GM12878 (cell line): ENCODE results near the gene PPARA. TPM values are rescaled to one million over a fixed set of nuclear protein-coding genes. Genes with fewer than 3 reads are reported as not detected.

Experiments
- ATAC-seq: fragments of 200-7000 bp; cut with Tn5 transposase; 3 replicates; pipeline ENCODE4 v1.9.1; 2020; ENCODE audit warnings: mild to moderate bottlenecking, moderate library complexity
- BruUV-seq: library from RNA; stranded (reverse); fragments of 400-500 nt; replicated peaks from 2 replicates; lab custom pipeline; 2021; lab: Mats Ljungman, UMichigan
- CTCF ChIA-PET: fragments of 300-600 bp; sonication (Branson Sonifier 250); formaldehyde crosslinking; extraction: SDS; loops from one replicate; lab custom pipeline; 2021; ENCODE audit warnings: inconsistent platforms; lab: Yijun Ruan, JAX
- POLR2A ChIA-PET: fragments of 350-600 bp; formaldehyde crosslinking; extraction: SDS; loops from one replicate; lab custom pipeline; 2021; ENCODE audit warnings: inconsistent platforms; lab: Charles Lee
- RAD21 ChIA-PET: fragments of 300-600 bp; sonication (Branson Sonifier 250); formaldehyde crosslinking; loops from one replicate; lab custom pipeline; 2023; ENCODE audit warnings: antibody characterized with exemption; ENCODE audit not compliant: unreplicated experiment; lab: Charles Lee
- SMC1A ChIA-PET: fragments of 300-600 bp; sonication (Branson Sonifier 250); formaldehyde crosslinking; loops from one replicate; lab custom pipeline; 2023; ENCODE audit not compliant: unreplicated experiment, uncharacterized antibody; lab: Charles Lee
- DNase-seq: peaks from one replicate; pipeline ENCODE4 v3.0.0-alpha.2; 2011; ENCODE audit warnings: low read depth, low spot score
- FAIRE-seq: peaks from 3 replicates; lab custom pipeline; 2011; peaks lifted over from hg19 to GRCh38; lab: Jason Lieb, UNC
- H2AFZ ChIP-seq: 2 replicates; pipeline ENCODE4 v1.6.0; 2011; ENCODE audit warnings: low read depth, low read length, control low read depth; ENCODE audit not compliant: control insufficient read depth
- H3K27ac ChIP-seq: 2 replicates; pipeline ENCODE4 v1.5.1; 2011; ENCODE audit warnings: control low read depth; ENCODE audit not compliant: control insufficient read depth, insufficient read depth
- H3K27me3 ChIP-seq, 2 experiments: replicated peaks in 1 of 2; 2 replicates each; pipeline versions ENCODE4 v1.6.0 to v1.6.1; 2011; ENCODE audit warnings: low read length in 1 of 2; ENCODE audit not compliant: control insufficient read depth in 2 of 2, insufficient read depth in 2 of 2
- H3K36me3 ChIP-seq, 2 experiments: 2 replicates each; pipeline ENCODE4 v1.5.1; 2011; ENCODE audit warnings: low read length in 1 of 2; ENCODE audit not compliant: control insufficient read depth in 2 of 2, insufficient read depth in 2 of 2
- H3K4me1 ChIP-seq: 2 replicates; pipeline ENCODE4 v1.6.1; 2011; ENCODE audit warnings: mild to moderate bottlenecking, low read length, moderate library complexity, mixed read lengths; ENCODE audit not compliant: control insufficient read depth, insufficient read depth
- H3K4me2 ChIP-seq: 2 replicates; pipeline ENCODE4 v1.6.0; 2011; ENCODE audit warnings: control low read depth; ENCODE audit not compliant: control insufficient read depth, insufficient read depth
- H3K4me3 ChIP-seq: fragments of 200-600 bp; sonication (generic); 2 replicates; pipeline ENCODE4 v1.5.1; 2016
- H3K79me2 ChIP-seq: 2 replicates; pipeline ENCODE4 v1.6.0; 2011; ENCODE audit warnings: low read length; ENCODE audit not compliant: control insufficient read depth, insufficient read depth
- H3K9ac ChIP-seq: 2 replicates; pipeline ENCODE4 v1.8.0; 2011; ENCODE audit warnings: low read length, control low read depth, mixed read lengths; ENCODE audit not compliant: control insufficient read depth, insufficient read depth
- H3K9me3 ChIP-seq: replicated peaks from 3 replicates; pipeline ENCODE4 v1.5.1; 2011; ENCODE audit warnings: mild to moderate bottlenecking, low read length; ENCODE audit not compliant: control insufficient read depth, insufficient read depth
- H4K20me1 ChIP-seq: 2 replicates; pipeline ENCODE4 v1.6.0; 2011; ENCODE audit not compliant: control insufficient read depth, insufficient read depth
- BHLHE40 ChIP-seq, 2 experiments: fragments of 450-650 bp in 1 of 2; IDR thresholded peaks; 2 replicates each; pipeline ENCODE4 v1.6.1; 2011 to 2017; ENCODE audit warnings: low read depth in 2 of 2, borderline replicate concordance in 1 of 2, improper control_type of control experiment in 1 of 2, low read length in 1 of 2, mild to moderate bottlenecking in 1 of 2
- CHD2 ChIP-seq: IDR thresholded peaks from 2 replicates; pipeline ENCODE4 v1.6.1; 2011; ENCODE audit warnings: low read depth, low read length, improper control_type of control experiment, borderline replicate concordance
- E2F4 ChIP-seq: IDR thresholded peaks from 2 replicates; pipeline ENCODE4 v1.6.1; 2012; ENCODE audit warnings: low read depth, low read length, improper control_type of control experiment
- ESRRA ChIP-seq: IDR thresholded peaks from 2 replicates; pipeline ENCODE4 v1.6.1; 2012; ENCODE audit warnings: mild to moderate bottlenecking, low read length, improper control_type of control experiment
- GABPA ChIP-seq: IDR thresholded peaks from 2 replicates; pipeline ENCODE4 v1.6.1; 2014; ENCODE audit warnings: antibody characterized with exemption, low read depth, mild to moderate bottlenecking, inconsistent platforms
- HSF1 ChIP-seq: fragments of 150-350 bp; IDR thresholded peaks from 2 replicates; pipeline ENCODE4 v1.6.1; 2014; ENCODE audit warnings: mild to moderate bottlenecking, low read depth, low read length
- JUND ChIP-seq: IDR thresholded peaks from 2 replicates; pipeline ENCODE4 v1.6.1; 2012; ENCODE audit warnings: low read depth, mild to moderate bottlenecking, low read length, improper control_type of control experiment, moderate library complexity
- MLLT1 ChIP-seq: fragments of 450-650 bp; IDR thresholded peaks from 2 replicates; pipeline ENCODE4 v1.6.1; 2016; ENCODE audit warnings: mild to moderate bottlenecking
- NFXL1 ChIP-seq: fragments of 450-650 bp; IDR thresholded peaks from 2 replicates; pipeline ENCODE4 v1.6.1; 2017; ENCODE audit warnings: antibody characterized with exemption, mild to moderate bottlenecking, borderline replicate concordance
- NKRF ChIP-seq: fragments of 450-650 bp; conservative IDR thresholded peaks from 2 replicates; pipeline ENCODE4 v1.6.1; 2017; ENCODE audit warnings: mild to moderate bottlenecking, moderate library complexity
- NR2C2 ChIP-seq: IDR thresholded peaks from 2 replicates; pipeline ENCODE4 v1.6.1; 2011; ENCODE audit warnings: borderline replicate concordance, low read depth; ENCODE audit not compliant: control insufficient read depth, insufficient read length
- RELA ChIP-seq: fragments of 450-650 bp; IDR thresholded peaks from 2 replicates; pipeline ENCODE4 v1.8.0; 2014; ENCODE audit warnings: borderline replicate concordance; ENCODE audit not compliant: partially characterized antibody
- SREBF1 ChIP-seq: IDR thresholded peaks from 2 replicates; pipeline ENCODE4 v1.6.1; 2012; ENCODE audit warnings: mild to moderate bottlenecking, low read length
- STAT1 ChIP-seq: fragments of 450-650 bp; conservative IDR thresholded peaks from 2 replicates; pipeline ENCODE4 v1.6.1; 2014; ENCODE audit warnings: antibody characterized with exemption, mild to moderate bottlenecking
- STAT3 ChIP-seq: IDR thresholded peaks from 2 replicates; pipeline ENCODE4 v1.6.1; 2011; ENCODE audit warnings: low read depth, low read length, improper control_type of control experiment
- WGBS: methylation state at CpG from one replicate; pipeline ENCODE4 v1.1.6; 2016; ENCODE audit warnings: low lambda C conversion rate; ENCODE audit not compliant: insufficient replicate concordance, insufficient coverage; ENCODE audit errors: missing lambda C conversion rate; 5-methylcytosine and 5-hydroxymethylcytosine counted together
- in situ Hi-C: fragments of 300-500 bp; cut with MboI; formaldehyde crosslinking; loops from 9 replicates; pipeline ENCODE4 v1.14.3; 2018; ENCODE audit warnings: mixed read lengths
- intact Hi-C: fragments of 100-400 bp; cut with micrococcal nuclease; formaldehyde crosslinking; loops from one replicate; pipeline ENCODE4 v1.14.2; 2022; ENCODE audit not compliant: unreplicated experiment
- polyA plus RNA-seq, 11 experiments: library from polyadenylated mRNA; depleted of rRNA in 4 of 11; unstranded in 6 of 11; stranded (reverse) in 5 of 11; fragments of >200 nt; fragmentation: Nextera tagmentation in 4 of 11; fragmentation: Illumina TruSeq in 1 of 11; extraction: Ambion mirVana in 4 of 11; extraction: Trizol in 1 of 11; gene quantifications; 1 replicate in 1 of 11; 2 replicates in 10 of 11; pipeline versions ENCODE4 v1.2.1 to v1.2.3, GENCODE V29; 2011 to 2016; ENCODE audit warnings: inconsistent platforms in 2 of 11, missing spikeins in 2 of 11, low read depth in 1 of 11
- total RNA-seq, 4 experiments: library from RNA; depleted of rRNA in 3 of 4; stranded (reverse); fragments of >200 nt in 3 of 4; fragmentation: Illumina TruSeq in 1 of 4; extraction: Trizol in 1 of 4; gene quantifications; 2 replicates each; pipeline versions ENCODE4 v1.2.1 to v1.2.3, GENCODE V29; 2013 to 2021

The PPARA gene
- total and polyA plus RNA-seq, 10 of the 15 experiments (the other 5 are each of a cell fraction or from before 2014, with no cell fraction given), result 0.72 to 10.4 (median 4.6) TPM

- no peak for FAIRE-seq
- Histone ChIP-seq H3K4me3 (no peak overlapping the region), H3K79me2 (peaks cover 17% of the 10 kb centered on the region), H2AFZ (no peak overlapping the region), H3K36me3 (peaks cover 0 to 4% of the 10 kb centered on the region in 2 experiments; a peak in 3 of 4 replicates), H3K27ac (no peak overlapping the region), H3K4me2 (no peak overlapping the region), H4K20me1 (no peaks in the 10 kb centered on the region), H3K4me1 (peaks cover 33% of the 10 kb centered on the region), H3K9ac (no peak overlapping the region), H3K27me3 (no peaks in the 10 kb centered on the region), H3K9me3 (no peaks in the 10 kb centered on the region; the same call in 2 of the 3 replicates)
- POLR2A ChIA-PET, result interaction anchor here (0.6 to 1.1 kb wide), 2 partner anchors 9 to 982 kb away, joined by 3 to 4 read pairs; no protein-coding TSS in a partner anchor
- DNase-seq, result no peak
- in situ Hi-C loops, result no loop called here
- 93% methylated on average over 17 of the region's 17 CpGs for WGBS
- TF ChIP-seq JUND, result no peak
- TF ChIP-seq ESRRA, result no peak
- no peak for TF ChIP-seq NKRF
- no peak for TF ChIP-seq SREBF1
- TF ChIP-seq GABPA, result no peak
- no peak for TF ChIP-seq NR2C2
- TF ChIP-seq RELA, result no peak
- no peak for TF ChIP-seq CHD2
- no peak for TF ChIP-seq E2F4
- TF ChIP-seq STAT3, result no peak
- TF ChIP-seq HSF1, result no peak
- no peak for TF ChIP-seq STAT1
- no peak for TF ChIP-seq MLLT1
- TF ChIP-seq BHLHE40 (IDR thresholded peaks at IDR 0.05; ENCODE audit: borderline replicate concordance in 1 of 2, low read depth in 2 of 2, low read length in 1 of 2), result no peak
- TF ChIP-seq NFXL1, result no peak
- CTCF ChIA-PET, result no interaction called here
- intact Hi-C loops, result no loop called here
- SMC1A ChIA-PET, result no interaction called here
- BruUV-seq, result no TSS peak
- RAD21 ChIA-PET, result no interaction called here
- no peak for ATAC-seq
These were observed 140.0 kb downstream of the PPARA start for GRCh38 chr22:46290121-46290842.
